Stimulated activated CD8-positive, alpha-beta memory T cell treated with anti-CD3 and anti-CD28 coated beads, Interleukin-12 subunit alpha, Interleukin-12 subunit beta, amount 100 ng/mL, for 1 hour (primary cell): ENCODE measurements around the gene AMPH.
"Not testable (repeated sequence)": the region's sequence is repeated elsewhere in the genome, so short reads cannot be mapped to it uniquely, and the experiment has no call there.

Experiments
- DNase-seq: peaks from one replicate; pipeline ENCODE4 v3.0.0-alpha.2; 2020; ENCODE audit warnings: low read depth

Gene AMPH

GRCh38 chr7:38350777-38351176 is 280.4 kb downstream of the AMPH start:
- not testable (repeated sequence) for DNase-seq

- DNase-seq: not testable (repeated sequence)
Observed at GRCh38 chr7:38349869-38350583, 281.1 kb downstream of the AMPH start.

GRCh38 chr7:38349126-38349795 is 281.9 kb downstream of the AMPH start:
- not testable (repeated sequence) for DNase-seq

GRCh38 chr7:38345299-38346172 is 285.6 kb downstream of the AMPH start:
- not testable (repeated sequence) for DNase-seq

- DNase-seq: not testable (repeated sequence)
Observed at GRCh38 chr7:38344741-38345140, 286.4 kb downstream of the AMPH start.

GRCh38 chr7:38342135-38342534 is 289.0 kb downstream of the AMPH start:
- DNase-seq: not testable (repeated sequence)

GRCh38 chr7:38341172-38341705 is 289.9 kb downstream of the AMPH start:
- not testable (repeated sequence) for DNase-seq

GRCh38 chr7:38339953-38340819 is 291.0 kb downstream of the AMPH start:
- DNase-seq: no peak

GRCh38 chr7:38336148-38336515 is 295.0 kb downstream of the AMPH start:
- DNase-seq: not testable (repeated sequence)

- peak; percentile 69 for DNase-seq
Observed at GRCh38 chr7:38335492-38336147, 295.6 kb downstream of the AMPH start.

GRCh38 chr7:38335128-38335491 is 296.1 kb downstream of the AMPH start:
- DNase-seq: no peak

- no peak for DNase-seq
Observed at GRCh38 chr7:38334163-38334562, 297.0 kb downstream of the AMPH start.
